Cardiac muscle cell (in vitro differentiated cells and primary cell): ENCODE data around the gene MAPRE3. TPM values are rescaled to one million over a fixed set of nuclear protein-coding genes. Genes with fewer than 3 reads are reported as not detected.

ENCODE experiments used
- DNase-seq, 2 donors: peaks; one replicate each; pipeline versions ENCODE4 v3.0.0 to v3.0.0-alpha.2; 2010 to 2017; ENCODE audit warnings: low read depth in 1 of 2, low spot score in 1 of 2
- H3K27ac ChIP-seq: fragments of 200-600 bp; sonication (generic); 2 replicates; pipeline ENCODE4 v1.5.1; 2016
- H3K27me3 ChIP-seq: fragments of 200-600 bp; sonication (generic); 2 replicates; pipeline ENCODE4 v1.6.0; 2016; ENCODE audit warnings: control low read depth
- H3K36me3 ChIP-seq: fragments of 200-600 bp; sonication (generic); 2 replicates; pipeline ENCODE4 v1.5.1; 2016; ENCODE audit warnings: control low read depth
- H3K4me1 ChIP-seq: fragments of 200-600 bp; sonication (generic); 2 replicates; pipeline ENCODE4 v1.8.1; 2017; ENCODE audit warnings: low read depth, mild to moderate bottlenecking, mixed run types
- H3K4me3 ChIP-seq: fragments of 200-600 bp; sonication (generic); 2 replicates; pipeline ENCODE4 v1.5.1; 2016; ENCODE audit warnings: mild to moderate bottlenecking
- H3K9me3 ChIP-seq: fragments of 200-600 bp; sonication (generic); 2 replicates; pipeline ENCODE4 v1.5.1; 2017; ENCODE audit warnings: low read depth, mild to moderate bottlenecking, control low read depth
- CTCF ChIP-seq: IDR thresholded peaks from 2 replicates; pipeline ENCODE4 v1.5.1; 2012; ENCODE audit warnings: low read depth, mild to moderate bottlenecking, low read length
- polyA plus RNA-seq: library from polyadenylated mRNA; unstranded; fragments of >200 nt; fragmentation: Nextera tagmentation; extraction: Ambion mirVana; gene quantifications from 2 replicates; pipeline ENCODE4 v1.2.1, GENCODE V29; 2016
- total RNA-seq: library from RNA; depleted of rRNA; stranded (reverse); fragments of >200 nt; gene quantifications from 2 replicates; pipeline ENCODE4 v1.2.3, GENCODE V29; 2016

MAPRE3 gene
- total and polyA plus RNA-seq, 2 experiments from 2014 or later, result 143 to 212 TPM

DNA sequence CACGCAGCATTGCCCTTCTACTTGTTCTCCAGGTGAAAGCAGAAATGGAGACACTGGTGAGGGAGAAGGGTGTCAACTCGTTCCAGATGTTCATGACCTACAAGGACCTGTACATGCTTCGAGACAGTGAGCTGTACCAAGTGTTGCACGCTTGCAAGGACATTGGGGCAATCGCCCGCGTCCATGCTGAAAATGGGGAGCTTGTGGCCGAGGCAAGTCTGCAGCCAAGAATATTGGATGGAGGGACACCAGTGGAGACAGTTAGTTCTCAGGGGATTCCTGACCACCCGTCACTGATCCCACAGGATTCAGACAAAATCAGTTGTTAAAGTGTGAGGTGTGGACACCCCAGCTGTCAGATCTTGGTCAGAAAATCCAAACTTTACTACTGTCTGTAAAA is 43.2 kb upstream of the MAPRE3 start:
- no peak for TF ChIP-seq CTCF
- Histone ChIP-seq H3K27me3 (no peaks in the 10 kb centered on the region), H3K36me3 (no peaks in the 10 kb centered on the region), H3K4me3 (no peak overlapping the region), H3K9me3 (no peaks in the 10 kb centered on the region), H3K27ac (no peak overlapping the region), H3K4me1 (peaks cover 16% of the 10 kb centered on the region)
- no peak for DNase-seq

GRCh38 chr2:26932974-26933373 is 37.5 kb upstream of the MAPRE3 start:
- Histone ChIP-seq H3K9me3 (no peaks in the 10 kb centered on the region), H3K27me3 (no peaks in the 10 kb centered on the region), H3K4me1 (no peaks in the 10 kb centered on the region), H3K27ac (no peak overlapping the region), H3K4me3 (no peak overlapping the region), H3K36me3 (no peaks in the 10 kb centered on the region)
- TF ChIP-seq CTCF, result no peak
- no peak for DNase-seq

GRCh38 chr2:26933431-26934334 is 36.8 kb upstream of the MAPRE3 start:
- Histone ChIP-seq H3K36me3 (no peaks in the 10 kb centered on the region), H3K4me3 (no peak overlapping the region), H3K9me3 (no peaks in the 10 kb centered on the region), H3K27me3 (no peaks in the 10 kb centered on the region), H3K4me1 (no peaks in the 10 kb centered on the region), H3K27ac (no peak overlapping the region)
- no peak for TF ChIP-seq CTCF
- no peak for DNase-seq

GRCh38 chr2:26934335-26934724 is 36.1 kb upstream of the MAPRE3 start:
- H3K4me3 ChIP-seq, result no peak overlapping the region
- H3K9me3 ChIP-seq, result no peaks in the 10 kb centered on the region
- H3K27me3 ChIP-seq, result no peaks in the 10 kb centered on the region
- TF ChIP-seq CTCF, result no peak
- no peak for DNase-seq
- H3K36me3 ChIP-seq, result no peaks in the 10 kb centered on the region
- no peak overlapping the region for H3K27ac ChIP-seq
- no peaks in the 10 kb centered on the region for H3K4me1 ChIP-seq

DNA sequence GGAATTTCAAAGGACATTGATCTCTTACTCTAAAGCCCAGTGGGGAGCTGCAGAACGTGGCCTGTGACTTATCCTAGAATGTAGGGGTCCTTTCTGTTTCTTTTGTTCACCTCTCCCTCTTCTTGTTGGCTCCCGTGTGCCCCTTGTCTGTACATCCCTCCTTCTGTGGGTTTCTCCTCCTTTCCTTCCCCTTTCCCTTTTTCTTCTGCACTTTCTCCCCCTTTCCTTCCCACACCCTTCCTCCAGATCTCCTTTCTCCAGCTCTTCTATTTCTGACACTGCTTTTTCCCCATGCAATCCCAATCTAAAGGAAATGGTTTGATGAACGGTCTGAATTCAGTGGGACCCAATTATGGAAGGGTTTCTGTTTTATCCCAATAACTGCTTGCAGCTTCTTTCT is 35.5 kb upstream of the MAPRE3 start:
- H3K27ac ChIP-seq, result no peak overlapping the region
- H3K4me1 ChIP-seq, result no peaks in the 10 kb centered on the region
- TF ChIP-seq CTCF, result no peak
- H3K36me3 ChIP-seq, result no peaks in the 10 kb centered on the region
- H3K9me3 ChIP-seq, result no peaks in the 10 kb centered on the region
- no peak for DNase-seq
- no peak overlapping the region for H3K4me3 ChIP-seq
- no peaks in the 10 kb centered on the region for H3K27me3 ChIP-seq
